ENCODE data around the gene RNF144B.

DNA sequence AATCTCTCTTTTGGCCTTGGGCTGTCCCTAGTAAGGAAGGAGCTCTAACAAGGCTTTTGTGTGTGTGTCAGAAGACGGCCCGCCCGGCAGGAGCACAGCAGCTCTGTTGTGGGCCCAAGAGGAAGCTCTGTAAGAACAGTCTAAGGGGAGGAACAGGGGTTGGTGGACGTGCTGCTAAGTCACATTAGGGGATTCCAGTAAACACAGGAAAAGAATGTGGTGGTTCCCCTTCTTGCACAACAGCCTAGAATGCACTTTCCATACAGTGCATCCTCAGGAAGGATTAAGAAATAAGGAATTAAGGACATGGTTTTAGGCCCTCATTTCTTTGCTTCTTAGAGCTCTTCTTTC is 114.5 kb downstream of the RNF144B start:
- no peak for TF ChIP-seq POLR2A (IDR thresholded peaks at IDR 0.05; ENCODE audit: low read depth, low read length)
- TF ChIP-seq TAF1 (IDR thresholded peaks at IDR 0.05; ENCODE audit: borderline replicate concordance, low read depth, low read length), result no peak
- TF ChIP-seq POLR2AphosphoS5 (IDR thresholded peaks at IDR 0.05; ENCODE audit: low read depth, low read length), result no peak

Measured in GM12892 (cell line).